22Rv1 (cell line): Measurements from ENCODE around the gene B9D1.

Experiments used
- H3K27ac ChIP-seq: fragments of 450-650 bp; 2 replicates; pipeline ENCODE4 v1.5.1; 2017
- CTCF ChIP-seq: fragments of 450-650 bp; IDR thresholded peaks from 2 replicates; pipeline ENCODE4 v1.5.1; 2017; ENCODE audit warnings: mild to moderate bottlenecking
- ZFX ChIP-seq: fragments of 450-650 bp; IDR thresholded peaks from 2 replicates; pipeline ENCODE4 v1.6.1; 2017; ENCODE audit warnings: antibody characterized with exemption, borderline replicate concordance

Gene B9D1

GRCh38 chr17:19388791-19389785 lies 26.6 kb upstream of the B9D1 start:
- H3K27ac ChIP-seq = no peak overlapping the region
- TF ChIP-seq CTCF (no peak), ZFX (no peak)

- no peak overlapping the region for H3K27ac ChIP-seq
- TF ChIP-seq CTCF = no peak
- TF ChIP-seq ZFX = no peak
These were observed 25.5 kb upstream of the B9D1 start for GRCh38 chr17:19387921-19388521.

GRCh38 chr17:19386974-19387920 lies 24.7 kb upstream of the B9D1 start, which contains the start of gene MFAP4:
MFAP4 (minus strand) TSS chr17:19387190; CDS start chr17:19387155, 35 bp downstream.
- H3K27ac ChIP-seq = peak within 1 kb of the TSS; percentile 44
- TF ChIP-seq CTCF (no peak), ZFX (no peak)

- peak overlapping the region; percentile 44 for H3K27ac ChIP-seq
- no peak for TF ChIP-seq ZFX
- TF ChIP-seq CTCF = no peak
These were observed 23.8 kb upstream of the B9D1 start for GRCh38 chr17:19386051-19386929.

GRCh38 chr17:19385521-19385983 lies 23.0 kb upstream of the B9D1 start:
- H3K27ac ChIP-seq = peak overlapping the region; percentile 44
- TF ChIP-seq CTCF = no peak

- TF ChIP-seq ZFX (no peak), CTCF (no peak)
- peak overlapping the region; percentile 44 for H3K27ac ChIP-seq
These were observed 22.3 kb upstream of the B9D1 start for GRCh38 chr17:19384723-19385391.
